Suppressor macrophage treated with lipopolysaccharide for 1 hour (primary cell): ENCODE data around the gene LMBR1.
A peak's percentile ranks its signal among the peaks of the same experiment; 100 is the strongest.
"Not testable (repeated sequence)": the region's sequence is repeated elsewhere in the genome, so short reads cannot be mapped to it uniquely, and the experiment has no call there.

Experiments used
- DNase-seq, 3 donors: peaks; one replicate each; pipeline ENCODE4 v3.0.0-alpha.2; 2020 to 2022

LMBR1 gene

DNA sequence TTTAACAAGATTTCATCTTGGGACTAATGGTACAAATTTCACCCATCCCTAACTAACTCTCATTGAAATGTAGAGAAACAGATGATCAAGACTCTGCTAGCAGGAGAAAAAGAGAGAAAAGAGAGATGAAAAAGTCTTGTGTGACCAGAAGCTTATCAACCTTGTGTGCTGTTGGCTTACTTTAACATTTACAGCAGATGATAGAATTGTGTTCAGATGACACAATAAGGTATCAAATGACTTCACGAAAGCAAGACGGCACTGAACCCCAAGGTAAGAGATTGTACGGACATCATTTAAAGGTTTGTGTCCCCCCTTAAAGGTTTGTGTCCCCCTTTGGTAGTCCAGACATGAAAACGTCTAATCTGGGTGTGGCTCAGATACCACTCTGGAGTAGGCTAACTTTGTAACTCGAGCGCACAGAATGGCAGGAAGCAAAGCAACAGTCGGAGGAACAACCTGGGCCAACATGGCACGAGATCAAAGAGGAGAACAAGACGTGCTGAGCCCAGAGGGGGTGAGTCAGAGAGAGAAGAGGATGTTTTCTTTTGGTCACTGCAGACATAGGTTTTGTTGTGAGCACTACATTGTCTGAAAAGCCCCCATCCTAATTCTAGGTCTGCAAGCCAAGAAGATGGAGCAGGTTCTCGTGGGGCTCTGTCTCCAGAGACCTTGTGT, 10.4 kb upstream of the LMBR1 start:
- DNase-seq = no peak

DNA sequence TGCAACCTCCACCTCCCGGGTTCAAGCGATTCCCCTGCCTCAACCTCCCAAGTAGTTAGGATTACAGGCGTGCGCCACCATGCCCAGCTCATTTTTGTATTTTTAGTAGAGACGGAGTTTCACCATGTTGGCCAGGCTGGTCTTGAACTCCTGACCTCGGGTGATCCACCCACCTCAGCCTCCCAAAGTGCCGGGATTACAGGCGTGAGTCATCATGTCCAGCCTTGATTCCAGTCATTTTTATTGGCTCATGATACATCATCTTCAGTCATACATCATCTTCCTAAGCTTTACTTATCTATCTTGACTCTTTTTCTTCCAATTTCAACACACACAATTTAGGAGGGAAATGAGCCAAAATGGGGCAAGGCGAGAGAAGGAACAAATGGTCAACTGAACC, 7.1 kb upstream of the LMBR1 start:
- DNase-seq = not testable (repeated sequence)

DNA sequence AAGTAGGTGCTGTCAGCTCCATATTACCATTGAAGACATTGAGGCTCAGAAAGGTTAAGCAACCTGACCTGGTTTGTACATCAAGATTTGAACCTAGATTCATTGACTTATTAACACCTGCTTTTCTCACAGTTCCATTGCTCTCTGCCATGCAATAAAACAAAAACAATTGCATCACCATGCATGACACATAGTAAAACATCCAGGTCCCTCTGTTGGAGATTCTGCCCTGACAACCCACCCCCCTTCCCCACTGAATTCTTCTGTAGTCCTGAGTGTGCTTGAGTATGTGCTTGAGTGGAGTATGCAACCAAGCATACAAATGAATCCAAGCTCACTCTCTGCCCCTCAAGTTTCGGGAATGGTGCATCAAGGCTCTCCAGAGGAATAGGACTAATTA, 6.0 kb upstream of the LMBR1 start:
- DNase-seq = no peak

- no peak for DNase-seq
These were observed 4.7 kb upstream of the LMBR1 start for GRCh38 chr7:156897673-156898072.

DNA sequence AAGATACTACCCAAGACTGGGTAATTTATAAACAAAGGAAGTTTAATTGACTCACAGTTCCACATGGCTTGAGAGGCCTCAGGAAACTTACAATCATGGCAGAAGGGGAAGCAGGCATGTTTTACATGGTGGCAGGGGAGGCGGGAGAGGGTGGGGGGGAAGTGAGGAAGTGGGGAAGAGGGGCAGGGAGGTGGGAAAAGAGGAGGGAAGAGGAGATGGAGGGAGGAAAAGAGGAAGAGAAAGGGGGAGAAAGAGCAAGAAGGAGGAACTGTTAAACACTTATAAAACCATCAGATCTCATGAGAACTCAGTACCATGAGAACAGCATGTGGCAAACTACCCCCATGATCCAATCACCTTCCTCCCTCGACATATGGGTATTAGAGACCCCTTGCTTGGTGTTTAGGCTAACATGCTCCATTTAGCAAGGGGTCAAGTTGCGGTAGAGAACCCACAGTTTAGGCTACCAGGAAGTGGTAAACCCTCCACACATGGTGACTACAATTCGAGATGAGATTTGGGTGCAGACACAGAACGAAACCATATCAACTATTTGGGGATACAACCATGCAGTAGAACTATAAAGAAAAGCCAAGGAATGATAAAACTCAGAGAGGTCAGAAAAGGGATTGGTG, 3.5 kb upstream of the LMBR1 start:
- DNase-seq = peak in 1 of 3 donors; percentile 7

GRCh38 chr7:156895024-156895780, 2.2 kb upstream of the LMBR1 start:
- DNase-seq = peak; percentile 47 to 54 (median 50)

DNA sequence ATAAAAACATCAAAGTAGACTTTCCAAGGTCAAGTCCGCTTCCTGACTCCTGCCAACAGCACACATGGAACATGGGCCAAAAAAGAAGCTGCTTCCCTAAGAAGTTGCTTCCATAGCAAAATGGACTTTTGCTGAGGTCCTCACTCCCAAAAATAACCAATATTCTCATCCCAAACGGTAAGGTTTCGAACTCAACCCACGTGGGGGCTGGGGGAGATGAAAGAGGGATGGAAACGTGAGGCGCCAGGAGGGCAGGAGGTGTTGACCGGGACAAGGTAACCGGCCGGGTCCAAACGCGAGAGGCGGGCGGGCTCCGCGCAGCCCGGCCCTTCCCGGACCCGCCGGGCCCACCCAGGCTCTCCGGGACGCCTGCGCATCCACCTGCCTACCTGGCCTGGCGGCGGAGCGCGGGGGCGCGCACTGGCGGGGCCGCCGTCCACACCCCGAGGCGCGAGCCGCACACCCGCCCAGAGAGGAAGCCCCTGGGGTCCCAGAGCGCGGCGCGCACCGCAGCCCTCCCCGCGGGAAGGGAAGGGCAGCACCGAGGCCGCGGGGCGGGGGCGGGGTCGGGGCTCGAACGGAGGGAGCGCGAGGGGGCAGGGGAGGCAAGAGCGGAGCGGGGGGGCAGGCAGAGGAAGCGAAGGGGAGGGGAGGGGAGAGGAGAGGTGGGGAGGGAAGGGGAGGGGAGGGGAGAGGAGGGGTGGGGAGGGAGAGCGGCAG, 742 bp downstream of the LMBR1 start:
- peak; percentile 32 to 74 (median 52) for DNase-seq

- no peak for DNase-seq
These were observed 3.2 kb downstream of the LMBR1 start for GRCh38 chr7:156889746-156890145.

DNA sequence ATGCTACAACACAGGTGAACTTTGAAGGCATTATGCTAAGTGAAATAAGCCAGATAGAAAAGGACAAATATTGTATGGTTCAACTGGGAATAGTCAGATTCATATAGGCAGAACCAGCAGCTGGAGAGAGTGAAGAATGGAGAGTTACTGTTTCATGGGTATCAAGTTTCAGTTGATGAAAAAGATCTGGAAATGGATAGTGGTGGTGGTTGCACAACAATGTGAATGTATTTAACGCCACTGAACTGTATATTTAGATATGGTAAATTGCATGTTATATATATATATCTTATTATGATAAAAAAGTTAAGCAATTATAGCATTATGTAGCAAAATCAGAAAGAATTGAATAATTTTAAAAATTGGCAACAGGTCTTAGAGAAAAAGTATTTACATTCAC, 3.9 kb downstream of the LMBR1 start:
- no peak for DNase-seq

DNA sequence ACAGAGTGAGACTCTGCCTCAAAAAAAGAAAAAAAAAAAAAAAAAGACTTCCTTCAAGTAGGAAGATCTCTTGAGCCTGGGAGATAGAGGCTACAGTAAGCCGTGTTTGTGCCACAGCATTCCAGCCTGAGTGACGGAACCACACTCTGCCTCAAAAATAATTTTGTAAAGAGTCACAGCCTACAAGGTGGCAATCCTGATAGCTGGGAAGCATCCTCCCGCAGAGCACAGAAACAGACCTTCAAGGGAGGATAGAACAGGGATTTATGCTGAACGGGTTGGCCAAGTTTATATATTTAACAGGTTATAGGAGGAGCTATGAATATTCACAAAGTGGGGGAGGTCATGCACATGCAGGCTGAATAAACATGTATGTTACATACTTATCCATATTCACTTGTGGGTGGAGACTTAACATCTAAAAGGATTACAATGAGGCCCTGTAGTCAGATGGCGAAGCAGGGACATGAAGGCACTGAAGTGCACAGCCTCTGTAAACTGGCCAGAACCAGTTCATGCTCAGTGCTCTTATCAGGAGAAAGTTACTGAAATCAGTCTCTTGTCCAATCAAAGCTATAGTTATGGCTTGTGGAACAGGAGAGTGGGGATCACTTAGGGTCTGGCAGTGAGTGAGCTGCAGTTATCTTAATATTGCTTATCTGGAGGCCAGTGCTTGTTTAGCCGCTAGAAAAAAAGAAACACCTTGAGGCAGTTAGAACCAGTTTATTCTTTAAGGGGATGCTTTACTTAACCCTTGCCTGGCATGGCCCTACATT, 6.8 kb downstream of the LMBR1 start:
- DNase-seq = no peak

DNA sequence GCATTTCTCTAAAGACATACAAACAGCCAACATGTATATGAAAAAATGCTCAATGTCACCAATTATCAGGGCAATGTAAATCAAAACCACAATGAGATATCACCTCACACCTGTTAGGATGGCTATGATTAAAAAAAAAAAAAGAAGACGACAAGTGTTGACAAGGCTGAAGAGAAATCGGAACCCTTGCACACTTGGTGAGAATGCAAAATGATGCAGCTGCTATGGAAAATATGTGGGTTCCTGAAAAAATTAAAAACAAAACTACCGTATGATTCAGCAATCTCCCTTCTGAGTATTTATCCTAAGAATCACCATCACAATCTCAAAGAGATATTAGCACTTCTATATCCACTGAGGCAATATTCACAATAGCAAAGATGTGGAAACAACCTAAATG, 11.3 kb downstream of the LMBR1 start:
- DNase-seq = no peak

DNA sequence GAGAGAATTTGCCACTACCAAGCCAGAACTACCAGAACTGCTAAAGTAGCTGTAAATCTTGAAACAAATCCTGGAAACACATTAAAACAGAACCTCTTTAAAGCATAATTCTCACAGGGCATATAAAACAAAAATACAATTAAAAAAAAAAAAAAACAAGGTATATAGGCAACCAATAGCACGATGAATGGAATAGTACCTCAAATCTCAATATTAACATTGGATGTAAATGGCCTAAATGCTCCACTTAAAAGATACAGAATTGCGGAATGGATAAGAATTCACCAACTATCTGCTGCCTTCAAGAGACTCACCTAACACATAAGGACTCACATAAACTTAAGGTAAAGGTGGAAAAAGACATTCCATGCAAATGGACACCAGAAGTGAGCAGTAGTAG, 17.2 kb downstream of the LMBR1 start:
- DNase-seq = no peak

DNA sequence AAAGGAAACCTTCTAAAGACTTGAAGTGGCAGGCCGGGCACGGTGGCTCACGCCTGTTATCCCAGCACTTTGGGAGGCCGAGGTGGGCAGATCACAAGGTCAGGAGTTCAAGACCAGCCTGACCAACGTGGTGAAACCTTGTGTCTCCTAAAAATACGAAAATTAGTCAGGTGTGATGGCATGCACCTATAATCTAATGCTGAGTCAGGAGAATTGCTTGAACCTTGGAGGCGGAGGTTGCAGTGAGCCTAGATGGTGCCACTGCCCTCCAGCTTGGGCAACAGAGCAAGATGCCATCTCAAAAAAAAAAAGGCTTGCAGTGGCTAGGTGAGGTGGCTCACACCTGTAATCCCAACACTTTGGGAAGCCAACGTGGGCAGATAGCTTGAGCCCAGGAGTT, 24.6 kb downstream of the LMBR1 start:
- DNase-seq = not testable (repeated sequence)

- DNase-seq = no peak
These were observed 27.5 kb downstream of the LMBR1 start for GRCh38 chr7:156865493-156865892.

DNA sequence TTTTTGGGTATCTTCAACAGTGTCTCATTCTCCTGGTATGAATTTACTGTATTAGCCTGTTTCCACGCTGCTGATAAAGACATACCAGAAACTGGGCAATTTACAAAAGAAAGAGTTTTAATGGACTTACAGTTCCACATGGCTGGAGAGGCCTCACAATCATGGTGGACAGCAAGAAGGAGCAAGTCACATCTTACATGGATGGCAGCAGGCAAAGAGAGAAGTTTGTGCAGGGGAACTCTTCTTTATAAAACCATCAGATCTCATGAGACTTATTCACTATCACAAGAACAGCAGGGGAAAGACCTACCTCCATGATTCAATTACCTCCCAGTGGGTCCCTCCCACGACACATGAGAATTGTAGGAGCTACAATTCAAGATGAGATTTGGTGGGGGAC, 31.0 kb downstream of the LMBR1 start:
- DNase-seq = not testable (repeated sequence)

DNA sequence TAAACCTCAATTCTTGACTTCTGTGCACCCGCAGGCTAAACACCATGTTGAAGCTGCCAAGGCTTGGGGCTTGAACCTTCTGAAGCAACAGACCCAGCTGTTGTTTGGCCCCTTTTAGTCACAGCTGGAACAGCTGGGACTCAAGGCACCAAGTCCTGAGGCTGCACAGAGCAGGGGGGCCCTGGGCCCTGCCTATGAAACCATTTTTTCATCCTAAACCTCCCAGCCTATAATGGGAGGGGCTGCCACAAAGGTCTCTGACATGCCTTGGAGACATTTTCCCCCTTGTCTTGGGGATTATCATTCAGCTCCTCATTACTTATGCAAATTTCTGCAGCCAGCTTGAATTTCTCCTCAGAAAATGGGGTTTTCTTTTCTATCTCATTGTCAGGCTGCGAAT, 31.8 kb downstream of the LMBR1 start:
- DNase-seq = no peak

DNA sequence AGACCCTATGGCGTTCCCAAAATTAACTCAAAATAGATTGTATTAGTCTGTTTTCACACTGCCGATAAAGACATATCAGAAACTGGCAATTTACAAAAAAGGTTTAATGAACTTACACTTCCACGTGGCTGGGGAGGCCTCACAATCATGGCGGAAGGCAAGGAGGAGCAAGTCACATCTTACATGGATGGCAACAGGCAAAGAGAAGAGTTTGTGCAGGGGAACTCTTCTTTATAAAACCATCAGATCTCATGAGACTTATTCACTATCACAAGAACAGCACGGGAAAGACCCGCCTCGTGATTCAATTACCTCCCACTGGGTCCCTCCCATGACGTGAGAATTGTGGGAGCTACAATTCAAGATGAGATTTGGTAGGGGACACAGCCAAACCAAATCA, 32.9 kb downstream of the LMBR1 start:
- DNase-seq = not testable (repeated sequence)

DNA sequence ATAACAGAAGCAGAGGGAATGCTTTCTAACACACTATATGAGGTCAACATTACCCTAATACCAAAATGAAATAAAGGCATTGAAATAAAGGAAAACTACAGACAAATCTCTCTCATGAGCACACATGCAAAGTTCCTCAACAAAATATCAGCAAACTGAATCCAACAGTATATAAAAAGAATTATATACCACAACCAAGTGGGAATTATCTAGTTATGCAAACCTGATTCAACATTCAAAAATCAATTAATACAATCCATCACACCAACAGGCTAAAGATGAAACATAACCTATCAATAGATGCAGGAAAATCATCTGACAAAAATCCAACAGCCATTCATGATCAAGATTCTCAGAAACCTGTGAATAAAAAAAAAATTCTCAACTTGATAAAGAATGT, 34.5 kb downstream of the LMBR1 start:
- DNase-seq = no peak

- no peak for DNase-seq
These were observed 35.2 kb downstream of the LMBR1 start for GRCh38 chr7:156857757-156858156.

DNA sequence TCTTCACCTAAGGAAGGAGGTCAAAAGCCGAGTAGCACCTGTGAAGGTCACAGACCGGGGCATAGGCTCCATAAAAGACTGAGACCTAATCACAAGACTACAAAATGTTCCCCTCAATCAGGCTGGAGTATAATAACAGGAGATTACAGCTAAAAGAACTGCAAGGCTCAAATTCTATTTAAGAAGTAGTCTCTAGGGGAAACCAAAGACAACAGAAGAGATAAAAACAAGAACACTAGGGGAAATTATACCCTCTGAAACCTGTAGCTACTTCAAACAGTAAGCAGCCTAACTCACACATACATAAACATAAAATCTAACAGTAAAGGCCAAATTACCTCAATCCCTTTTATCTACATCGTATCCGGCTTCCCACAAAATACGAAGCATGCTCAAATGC, 38.3 kb downstream of the LMBR1 start:
- no peak for DNase-seq

DNA sequence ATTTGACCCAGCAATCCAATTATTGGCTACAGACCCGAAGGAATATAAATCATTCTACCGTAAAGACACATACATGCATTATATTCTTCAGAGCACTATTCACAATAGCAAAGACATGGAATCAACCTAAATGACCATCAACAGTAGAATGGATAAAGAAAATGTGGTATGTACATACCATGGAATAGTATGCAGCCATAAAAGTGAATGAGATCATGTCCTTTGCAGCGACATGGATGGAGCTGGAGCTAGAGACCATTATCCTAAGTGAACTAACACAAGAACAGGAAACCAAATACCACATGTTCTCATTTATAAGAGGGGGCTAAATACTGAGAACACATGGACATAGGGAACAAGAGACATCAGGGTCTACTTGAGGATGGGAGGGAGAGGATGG, 44.0 kb downstream of the LMBR1 start:
- no peak for DNase-seq

DNA sequence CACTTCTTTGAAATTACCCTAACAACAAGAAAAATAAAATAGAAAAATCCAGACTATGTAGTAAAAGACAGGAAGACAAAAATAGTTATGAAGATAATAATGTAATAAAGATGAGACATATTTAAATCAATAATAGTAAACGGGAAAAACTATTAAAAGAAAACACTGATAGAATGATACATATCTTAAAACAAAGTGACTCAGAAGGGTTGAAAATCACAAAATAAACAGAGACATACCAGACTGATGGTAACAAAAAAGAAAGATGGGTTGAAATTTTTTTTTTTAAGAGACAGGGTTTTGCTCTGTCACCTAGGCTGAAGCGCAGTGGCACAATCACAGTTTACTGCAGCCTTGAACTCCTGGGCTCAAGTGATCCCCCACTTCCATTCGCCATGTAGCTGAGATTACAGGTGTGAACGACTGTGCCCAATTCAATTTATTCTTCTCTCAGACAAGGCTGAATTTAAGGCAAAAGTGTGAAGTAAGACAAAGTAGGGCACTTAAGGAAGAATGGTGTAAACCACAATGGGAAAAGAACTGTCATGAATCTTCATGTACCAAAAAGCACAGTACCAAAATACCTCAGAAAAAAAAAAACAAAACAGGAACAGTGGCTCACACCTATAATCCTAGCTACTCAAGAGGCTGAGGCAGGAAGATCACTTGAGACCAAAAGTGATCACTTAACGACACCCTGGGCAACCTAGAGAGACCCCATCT, 47.4 kb downstream of the LMBR1 start:
- no peak for DNase-seq
